Measurements from ENCODE around the gene HLA-DRB1.
"Not testable (repeated sequence)": the region's sequence is repeated elsewhere in the genome, so short reads cannot be mapped to it uniquely, and the experiment has no call there.

The HLA-DRB1 gene

GRCh38 chr6:32609391-32609730 lies 19.7 kb upstream of the HLA-DRB1 start:
- DNase-seq (ENCODE audit: low read depth), result no peak

GRCh38 chr6:32608362-32608761 lies 18.7 kb upstream of the HLA-DRB1 start:
- no peak for DNase-seq (ENCODE audit: low read depth)

GRCh38 chr6:32607988-32608298 lies 18.3 kb upstream of the HLA-DRB1 start:
- DNase-seq (ENCODE audit: low read depth), result no peak

GRCh38 chr6:32607263-32607987 lies 17.8 kb upstream of the HLA-DRB1 start:
- no peak for DNase-seq (ENCODE audit: low read depth)

GRCh38 chr6:32604434-32604877 lies 14.8 kb upstream of the HLA-DRB1 start:
- DNase-seq (ENCODE audit: low read depth), result no peak

GRCh38 chr6:32603888-32604287 lies 14.2 kb upstream of the HLA-DRB1 start:
- DNase-seq (ENCODE audit: low read depth), result no peak

GRCh38 chr6:32603222-32603621 lies 13.6 kb upstream of the HLA-DRB1 start:
- DNase-seq (ENCODE audit: low read depth), result no peak

GRCh38 chr6:32602383-32602782 lies 12.7 kb upstream of the HLA-DRB1 start:
- DNase-seq (ENCODE audit: low read depth), result no peak

- no peak for DNase-seq (ENCODE audit: low read depth)
These were observed 7.4 kb upstream of the HLA-DRB1 start for GRCh38 chr6:32597024-32597423.

GRCh38 chr6:32590713-32591112 lies 1.1 kb upstream of the HLA-DRB1 start:
- not testable (repeated sequence) for DNase-seq (ENCODE audit: low read depth)

GRCh38 chr6:32588156-32588555 lies 1.5 kb downstream of the HLA-DRB1 start:
- DNase-seq (ENCODE audit: low read depth), result no peak

- no peak for DNase-seq (ENCODE audit: low read depth)
These were observed 6.1 kb downstream of the HLA-DRB1 start for GRCh38 chr6:32583527-32583898.

- DNase-seq (ENCODE audit: low read depth), result no peak
These were observed 8.1 kb downstream of the HLA-DRB1 start for GRCh38 chr6:32581315-32582095.

- no peak for DNase-seq (ENCODE audit: low read depth)
These were observed 9.1 kb downstream of the HLA-DRB1 start for GRCh38 chr6:32580593-32580992.

GRCh38 chr6:32578962-32579361 lies 10.7 kb downstream of the HLA-DRB1 start:
- no peak for DNase-seq (ENCODE audit: low read depth)

- not testable (repeated sequence) for DNase-seq (ENCODE audit: low read depth)
These were observed 12.2 kb downstream of the HLA-DRB1 start for GRCh38 chr6:32577493-32577892.

- no peak for DNase-seq (ENCODE audit: low read depth)
These were observed 13.4 kb downstream of the HLA-DRB1 start for GRCh38 chr6:32576250-32576649.

GRCh38 chr6:32570363-32570905 lies 19.2 kb downstream of the HLA-DRB1 start:
- DNase-seq (ENCODE audit: low read depth), result no peak

GRCh38 chr6:32568561-32568960 lies 21.1 kb downstream of the HLA-DRB1 start:
- no peak for DNase-seq (ENCODE audit: low read depth)

- no peak for DNase-seq (ENCODE audit: low read depth)
These were observed 22.7 kb downstream of the HLA-DRB1 start for GRCh38 chr6:32566957-32567356.

GRCh38 chr6:32565511-32565910 lies 24.1 kb downstream of the HLA-DRB1 start:
- no peak for DNase-seq (ENCODE audit: low read depth)

- DNase-seq (ENCODE audit: low read depth), result no peak
These were observed 26.7 kb downstream of the HLA-DRB1 start for GRCh38 chr6:32562940-32563339.

- DNase-seq (ENCODE audit: low read depth), result no peak
These were observed 29.9 kb downstream of the HLA-DRB1 start for GRCh38 chr6:32559747-32560146.
